RWPE2 (cell line): Measurements from ENCODE around the gene SLC6A9.

Experiments
- ATAC-seq: fragments of 200-7000 bp; cut with Tn5 transposase; 3 replicates; pipeline ENCODE4 v1.9.1; 2021; ENCODE audit warnings: low read depth
- DNase-seq: peaks from one replicate; pipeline ENCODE4 v3.0.0-alpha.2; 2020; ENCODE audit warnings: low spot score
- H3K27ac ChIP-seq: fragments of 450-650 bp; 2 replicates; pipeline ENCODE4 v1.5.1; 2017; ENCODE audit warnings: mild to moderate bottlenecking; ENCODE audit not compliant: poor library complexity, severe bottlenecking
- H3K27me3 ChIP-seq: fragments of 250-450 bp; sonication (Bioruptor Pico); 2 replicates; pipeline ENCODE4 v1.5.1; 2021; ENCODE audit warnings: mild to moderate bottlenecking, moderate library complexity; ENCODE audit not compliant: insufficient read depth, poor library complexity, severe bottlenecking
- H3K36me3 ChIP-seq: fragments of 250-450 bp; sonication (Bioruptor Pico); 2 replicates; pipeline ENCODE4 v1.5.1; 2020; ENCODE audit warnings: low read depth, mild to moderate bottlenecking, moderate library complexity
- H3K4me1 ChIP-seq: fragments of 250-450 bp; sonication (Bioruptor Pico); 2 replicates; pipeline ENCODE4 v1.5.1; 2021; ENCODE audit warnings: mild to moderate bottlenecking, moderate library complexity; ENCODE audit not compliant: insufficient read depth, poor library complexity, severe bottlenecking
- H3K4me3 ChIP-seq: fragments of 250-450 bp; sonication (Bioruptor Pico); 2 replicates; pipeline ENCODE4 v1.5.1; 2021; ENCODE audit warnings: mild to moderate bottlenecking, moderate library complexity; ENCODE audit not compliant: severe bottlenecking
- H3K9me3 ChIP-seq: fragments of 250-450 bp; sonication (Bioruptor Pico); 2 replicates; pipeline ENCODE4 v1.5.1; 2021; ENCODE audit warnings: mild to moderate bottlenecking, moderate library complexity; ENCODE audit not compliant: severe bottlenecking
- CTCF ChIP-seq: fragments of 450-650 bp; IDR thresholded peaks from one replicate; pipeline ENCODE4 v1.5.1; 2017; ENCODE audit warnings: mild to moderate bottlenecking, moderate library complexity; ENCODE audit not compliant: poor library complexity, severe bottlenecking

SLC6A9 gene

DNA sequence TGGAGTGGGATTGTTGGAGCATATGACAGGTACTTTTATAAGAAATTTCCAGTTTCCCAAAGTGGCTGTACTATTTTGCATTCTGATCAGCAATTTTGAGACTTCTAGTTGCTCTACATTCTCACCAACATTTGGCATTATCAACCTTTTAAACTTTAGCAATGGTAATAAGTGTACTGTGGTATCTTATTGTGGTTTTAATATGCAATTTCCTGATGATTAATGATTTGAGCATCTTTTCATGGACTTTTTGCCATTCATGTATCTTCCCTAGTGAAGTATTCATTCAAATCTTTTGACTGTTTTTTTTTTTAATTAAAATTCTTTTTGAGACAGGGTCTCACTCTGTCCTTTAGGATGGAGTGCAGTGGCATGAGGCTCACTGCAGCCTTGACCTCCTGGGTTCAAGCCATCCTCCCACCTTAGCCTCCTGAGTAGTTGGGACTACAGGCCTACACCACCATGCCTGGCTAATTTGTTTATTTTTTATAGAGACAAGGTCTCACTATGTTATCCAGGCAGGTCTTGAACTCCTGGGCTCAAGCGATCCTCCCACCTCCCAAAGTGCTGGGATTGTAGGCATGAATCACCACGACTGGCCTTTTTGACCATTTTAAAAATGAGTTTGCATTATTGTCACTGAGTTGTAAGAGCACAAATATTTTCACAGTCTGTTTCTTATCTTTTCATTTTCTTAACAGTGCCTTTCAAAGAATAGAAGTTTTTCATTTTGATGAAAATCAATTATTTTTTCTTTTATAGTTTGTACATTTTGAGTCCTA, 7.8 kb upstream of the SLC6A9 start:
- Histone ChIP-seq H3K9me3 (no peaks in the 10 kb centered on the region), H3K36me3 (no peaks in the 10 kb centered on the region), H3K27me3 (no peaks in the 10 kb centered on the region), H3K27ac (peak overlapping the region; percentile 61), H3K4me3 (no peak overlapping the region), H3K4me1 (peaks cover 22% of the 10 kb centered on the region)
- TF ChIP-seq CTCF, result no peak
- DNase-seq (no peak), ATAC-seq (peak; percentile 36; the same call in 2 of the 3 replicates)

- Histone ChIP-seq H3K27ac (no peak overlapping the region), H3K9me3 (no peaks in the 10 kb centered on the region), H3K27me3 (no peaks in the 10 kb centered on the region), H3K36me3 (no peaks in the 10 kb centered on the region), H3K4me1 (peaks cover 22% of the 10 kb centered on the region), H3K4me3 (no peak overlapping the region)
- ATAC-seq, result no peak
- DNase-seq, result no peak
- no peak for TF ChIP-seq CTCF
These were observed 5.9 kb upstream of the SLC6A9 start for GRCh38 chr1:44037154-44037553.

GRCh38 chr1:44036409-44037139, 5.3 kb upstream of the SLC6A9 start:
- Histone ChIP-seq H3K27ac (peak overlapping the region; percentile 7), H3K27me3 (no peaks in the 10 kb centered on the region), H3K4me1 (peaks cover 28% of the 10 kb centered on the region), H3K36me3 (no peaks in the 10 kb centered on the region), H3K9me3 (no peaks in the 10 kb centered on the region), H3K4me3 (no peak overlapping the region)
- peak; percentile 57 for ATAC-seq
- DNase-seq, result no peak
- TF ChIP-seq CTCF, result peak; percentile 90

DNA sequence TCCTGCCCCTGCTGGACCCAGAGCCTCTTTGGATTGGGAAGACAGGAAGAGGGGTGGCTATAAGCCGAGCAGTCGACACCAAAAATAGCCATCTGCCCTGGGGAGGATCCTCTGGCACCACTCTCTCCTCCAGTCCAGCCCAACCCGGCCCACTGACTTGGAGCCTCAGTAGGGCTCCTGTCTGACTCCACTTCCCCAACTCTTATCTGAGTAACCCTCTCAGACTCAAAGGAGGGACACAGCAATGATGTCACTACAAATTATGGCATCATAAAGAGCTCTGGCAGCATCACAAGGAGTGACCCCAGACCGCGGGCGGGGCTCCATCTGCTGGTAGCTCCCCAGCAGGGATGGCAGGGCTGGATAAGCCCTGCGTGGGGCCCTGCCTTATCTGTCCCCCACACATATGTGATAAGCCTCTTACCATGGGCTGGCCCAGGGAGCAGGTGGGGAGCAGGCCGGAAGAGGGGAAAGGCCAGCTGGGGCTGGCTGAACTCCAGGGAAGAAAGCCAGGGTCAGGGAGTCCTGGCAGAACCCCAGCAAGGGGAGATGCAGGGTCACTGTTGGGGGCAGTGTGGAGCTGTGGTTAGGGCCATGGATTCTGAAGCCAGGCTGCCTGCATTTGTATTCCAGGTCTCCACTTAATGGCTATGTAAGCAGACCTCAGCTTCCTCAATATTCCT, 4.6 kb upstream of the SLC6A9 start:
- Histone ChIP-seq H3K4me3 (no peak overlapping the region), H3K27ac (peak overlapping the region; percentile 7), H3K9me3 (no peaks in the 10 kb centered on the region), H3K36me3 (no peaks in the 10 kb centered on the region), H3K27me3 (no peaks in the 10 kb centered on the region), H3K4me1 (peaks cover 29% of the 10 kb centered on the region)
- no peak for TF ChIP-seq CTCF
- ATAC-seq (no peak; the same call in 2 of the 3 replicates), DNase-seq (no peak)
